HG03095 (cell line): ENCODE results near the gene MGARP.
"Not testable (repeated sequence)": the region's sequence is repeated elsewhere in the genome, so short reads cannot be mapped to it uniquely, and the experiment has no call there.

ENCODE experiments used
- ATAC-seq: cut with Tn5 transposase; IDR thresholded peaks from one replicate; pipeline ENCODE4 v1.9.1; 2021; ENCODE audit warnings: moderate library complexity; ENCODE audit not compliant: unreplicated experiment

MGARP gene

GRCh38 chr4:139295942-139296299 is 15.9 kb upstream of the MGARP start:
- no peak for ATAC-seq

GRCh38 chr4:139295206-139295941 is 15.3 kb upstream of the MGARP start:
- ATAC-seq: peak; percentile 95

- no peak for ATAC-seq
Observed at GRCh38 chr4:139286186-139286698, 6.2 kb upstream of the MGARP start.

- ATAC-seq: no peak
Observed at GRCh38 chr4:139282721-139283075, 2.7 kb upstream of the MGARP start.

DNA sequence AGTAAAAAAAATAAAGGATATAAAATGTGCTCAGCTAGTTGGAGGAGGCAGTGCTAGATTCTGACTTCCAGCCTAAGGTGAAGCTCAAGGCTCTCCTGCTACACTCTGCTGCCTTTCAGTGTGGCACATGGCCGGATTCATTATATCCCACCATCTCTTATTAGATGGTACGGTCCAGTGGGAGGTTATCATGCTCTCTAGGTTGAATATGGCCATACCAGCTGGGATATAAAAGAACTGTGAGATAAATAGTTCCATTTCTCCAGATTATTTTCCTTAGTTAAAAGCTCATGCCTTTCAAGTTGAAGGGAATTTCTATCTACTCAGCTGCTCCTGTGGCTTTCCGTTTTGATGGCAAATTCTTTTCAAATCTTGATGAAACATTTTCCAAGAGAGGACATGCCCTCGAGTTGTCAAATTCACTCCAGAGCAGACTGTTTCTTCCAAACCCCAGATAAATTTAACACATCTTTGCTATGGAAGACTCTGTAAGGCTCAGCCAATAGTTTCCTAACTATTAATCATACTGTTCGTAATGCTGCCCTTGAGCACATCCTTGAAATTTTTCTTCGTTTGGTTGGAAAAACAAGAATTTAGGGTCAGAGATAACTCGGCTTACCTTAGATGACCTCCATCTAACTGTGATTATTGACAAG is 2.2 kb upstream of the MGARP start:
- ATAC-seq: no peak

DNA sequence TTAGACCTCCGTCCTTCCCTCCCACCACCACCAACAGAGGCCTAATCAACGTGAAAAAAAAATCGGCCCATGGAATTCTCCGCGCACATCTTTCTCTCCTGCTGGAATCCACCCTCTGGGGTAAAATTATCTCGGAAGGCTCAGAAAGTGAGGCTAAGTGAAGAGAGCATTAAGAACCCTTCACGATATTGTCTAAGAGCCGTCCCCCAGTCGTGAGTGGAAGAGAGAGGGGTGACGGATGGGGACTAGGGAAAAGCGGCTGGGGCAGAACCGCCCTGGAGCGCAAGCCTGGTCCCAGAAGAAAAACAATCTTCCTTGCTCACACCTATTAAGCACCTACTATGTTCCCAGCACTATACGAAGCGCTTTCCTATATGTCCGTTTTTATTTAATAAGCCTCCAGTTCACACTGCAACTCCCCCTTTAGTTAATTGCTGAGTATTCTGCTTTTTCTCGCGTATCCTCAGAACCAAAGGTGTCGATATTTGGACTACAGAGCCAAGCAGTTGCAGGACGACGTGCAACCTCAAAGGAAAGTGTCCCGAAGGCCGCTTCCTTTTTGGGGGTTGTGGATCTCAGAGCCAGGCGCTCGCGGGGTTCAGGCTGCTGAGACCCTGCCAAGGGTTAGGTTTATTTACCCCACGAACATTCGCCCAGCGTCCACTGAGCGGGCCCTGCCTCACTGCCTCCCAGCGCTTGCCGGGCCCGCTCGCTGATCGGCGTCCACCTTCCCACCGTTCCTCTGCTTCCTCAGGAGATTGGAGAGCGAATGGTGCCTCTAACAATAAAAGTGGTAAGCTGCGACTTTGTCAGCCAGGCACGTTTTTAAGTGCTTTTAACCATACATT is 889 bp downstream of the MGARP start:
- ATAC-seq: no peak

DNA sequence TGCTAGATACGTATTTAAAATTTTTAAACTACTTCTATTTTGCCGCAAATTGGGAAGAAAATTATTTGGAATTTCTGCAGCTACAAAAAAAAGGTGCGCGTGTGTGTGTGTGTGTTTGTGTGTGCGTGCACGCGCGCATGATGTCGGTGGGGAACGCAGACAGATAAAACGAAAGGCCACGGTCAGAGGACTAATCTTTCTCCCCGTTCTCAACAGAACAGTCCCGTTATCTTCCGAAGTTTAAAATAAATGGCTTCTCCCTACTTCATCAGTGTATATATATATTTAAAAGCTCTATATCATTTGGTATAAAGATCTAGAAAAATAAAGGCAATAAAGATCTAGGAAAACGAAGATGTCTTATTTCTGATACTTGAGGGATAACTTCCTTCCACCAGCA is 1.5 kb downstream of the MGARP start:
- ATAC-seq: no peak

DNA sequence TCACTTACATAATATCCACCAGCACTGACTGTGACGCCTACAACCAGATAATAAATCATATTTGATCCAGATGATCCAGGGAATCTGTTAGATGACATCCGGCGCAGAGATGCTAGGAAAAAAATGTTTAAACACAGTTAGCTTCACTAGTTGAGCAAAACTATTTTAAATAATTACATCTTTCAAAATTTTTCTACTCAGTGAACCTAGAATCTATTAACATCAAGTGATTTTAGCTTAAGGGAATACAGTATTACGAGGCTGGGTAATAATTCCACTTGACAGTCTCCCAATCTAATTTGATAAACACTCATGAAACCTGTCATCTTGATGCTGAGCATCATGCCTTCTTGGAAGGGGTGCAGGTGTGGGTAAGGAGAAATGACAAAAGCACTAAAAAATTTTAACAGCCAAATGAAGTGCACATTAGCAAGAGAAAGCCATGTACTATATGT is 4.7 kb downstream of the MGARP start:
- no peak for ATAC-seq

- ATAC-seq: no peak
Observed at GRCh38 chr4:139274790-139275189, 5.2 kb downstream of the MGARP start.

DNA sequence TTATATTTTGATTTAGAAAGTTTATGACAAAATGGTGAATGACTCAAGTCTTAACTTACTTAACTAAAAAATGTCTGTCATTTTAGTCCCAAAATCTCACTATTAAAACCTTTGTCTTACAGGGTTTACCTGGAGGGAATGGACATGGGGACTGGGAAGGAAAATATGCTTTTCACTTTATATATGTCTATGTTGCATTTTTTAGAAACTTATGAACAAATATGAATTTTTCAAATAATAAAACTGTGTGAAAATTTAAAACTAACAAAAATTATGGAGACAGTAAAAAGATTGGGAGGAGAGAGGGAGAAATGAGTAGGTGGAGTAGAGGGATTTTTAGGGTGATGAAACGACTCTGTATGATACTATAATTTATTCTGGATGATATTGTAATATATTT is 6.2 kb downstream of the MGARP start:
- ATAC-seq: no peak

DNA sequence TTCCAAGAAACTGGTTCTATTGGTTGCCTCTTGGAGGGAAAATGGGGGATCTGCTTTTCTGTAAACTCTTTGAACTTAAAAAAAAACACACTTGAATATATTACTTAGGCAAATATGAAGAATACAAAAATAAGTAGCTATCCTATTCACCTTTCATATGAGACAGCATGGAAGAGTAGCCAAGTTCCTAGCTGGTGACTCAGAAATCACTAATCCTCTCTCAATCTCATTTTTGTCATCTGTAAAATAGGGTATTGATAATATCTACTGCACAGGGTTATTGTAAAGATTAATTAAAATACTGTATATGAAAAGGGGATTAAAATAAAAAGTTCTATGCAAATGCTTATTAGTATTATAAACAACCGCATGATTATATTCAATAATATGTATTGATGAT is 12.7 kb downstream of the MGARP start:
- ATAC-seq: no peak

- peak; percentile 98 for ATAC-seq
Observed at GRCh38 chr4:139266583-139267257, 13.3 kb downstream of the MGARP start.

DNA sequence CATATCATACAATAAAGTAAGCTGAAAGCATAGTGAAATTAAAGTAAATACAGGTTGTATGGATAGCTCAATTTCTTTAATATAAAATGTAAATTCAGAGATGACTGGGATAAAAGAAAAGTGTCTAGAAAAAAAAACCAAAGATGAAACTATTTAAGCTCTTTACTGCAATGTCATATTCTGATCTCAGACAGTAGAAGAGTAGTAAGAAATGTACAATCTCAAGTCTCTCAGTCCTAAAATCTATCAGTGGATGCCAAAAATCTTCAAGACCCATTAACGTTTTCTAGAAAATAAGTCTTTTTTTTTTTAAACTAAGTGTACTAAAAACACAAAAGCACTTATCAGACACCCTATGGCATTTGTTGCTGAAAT is 13.8 kb downstream of the MGARP start:
- no peak for ATAC-seq

DNA sequence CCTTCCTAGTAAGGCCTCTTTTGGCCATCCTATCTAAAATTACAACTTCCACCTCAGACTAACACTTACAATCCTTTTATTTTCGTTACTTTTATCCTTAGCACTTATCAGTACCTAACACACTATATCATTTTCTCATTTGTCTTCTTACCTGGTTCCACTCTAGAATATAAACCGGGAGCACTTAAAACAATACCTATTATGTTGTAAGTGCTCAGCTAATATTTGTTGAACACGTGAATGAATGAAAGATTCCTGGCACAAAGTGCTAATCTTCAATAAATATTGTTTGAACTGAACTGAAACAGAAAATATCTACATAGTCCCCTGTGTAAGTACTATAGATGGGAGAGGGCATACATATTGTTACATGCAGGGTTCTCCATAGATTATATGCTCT is 14.4 kb downstream of the MGARP start:
- ATAC-seq: no peak

DNA sequence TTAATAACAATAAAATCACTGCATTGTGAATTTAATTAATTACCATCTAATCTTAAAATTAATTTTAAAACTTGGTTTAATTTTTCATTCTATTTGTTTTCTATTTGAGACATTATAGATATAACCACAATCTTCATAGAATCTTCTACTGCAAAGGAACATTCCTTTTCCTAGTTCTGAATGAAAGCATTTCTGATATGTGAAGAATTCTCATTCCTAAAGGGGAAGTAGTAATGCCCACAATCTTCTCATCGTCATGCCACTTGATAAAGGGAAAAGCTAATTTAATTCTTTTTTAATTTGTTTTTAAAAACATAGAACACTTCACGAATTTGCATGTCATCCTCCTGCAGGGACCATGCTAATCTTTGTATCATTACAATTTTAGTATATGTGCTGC is 23.7 kb downstream of the MGARP start:
- ATAC-seq: no peak

GRCh38 chr4:139255581-139255980 is 24.4 kb downstream of the MGARP start:
- ATAC-seq: not testable (repeated sequence)

DNA sequence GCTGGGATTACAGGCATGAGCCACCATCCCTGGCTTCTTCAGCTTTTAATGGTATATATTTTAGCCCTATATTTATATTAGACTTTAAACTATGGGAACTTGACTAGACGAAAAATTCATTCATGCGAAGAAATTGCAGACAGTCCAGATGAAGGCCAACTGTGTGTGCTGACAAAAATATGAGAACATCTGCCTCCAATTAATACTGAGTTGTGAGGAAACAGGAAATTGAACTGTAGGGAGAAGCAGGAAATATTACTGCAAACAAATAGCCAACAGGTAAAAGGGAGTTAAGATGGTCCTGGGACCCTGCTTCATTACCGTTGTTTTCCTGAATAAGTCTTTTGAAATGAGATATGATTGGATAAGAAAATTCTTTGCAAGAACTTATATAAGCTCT is 26.3 kb downstream of the MGARP start:
- ATAC-seq: no peak

GRCh38 chr4:139253046-139253445 is 27.0 kb downstream of the MGARP start:
- ATAC-seq: no peak

GRCh38 chr4:139247700-139248238 is 32.3 kb downstream of the MGARP start:
- ATAC-seq: no peak

- ATAC-seq: no peak
Observed at GRCh38 chr4:139247241-139247640, 32.8 kb downstream of the MGARP start.

GRCh38 chr4:139246166-139246565 is 33.9 kb downstream of the MGARP start:
- no peak for ATAC-seq
